Activated CD4-positive, CD25-positive, alpha-beta regulatory T cell treated with anti-CD3 and anti-CD28 coated beads, Interleukin-2, amount 50 U/mL, for 16 hours (primary cell): Measurements from ENCODE around the gene ENTPD8.

Source experiments
- DNase-seq: peaks from one replicate; pipeline ENCODE4 v3.0.0-alpha.2; 2020; ENCODE audit warnings: low read depth, low spot score

ENTPD8 gene

GRCh38 chr9:137441289-137441934, at the start of gene ENTPD8:
Gene ENTPD8, minus strand, starts transcription at chr9:137441357. Its CDS starts 3,072 bp downstream, at chr9:137438285.
- DNase-seq: no peak

- no peak for DNase-seq
Observed at GRCh38 chr9:137490532-137491186, 49.5 kb upstream of the ENTPD8 start.

- no peak for DNase-seq
Observed at GRCh38 chr9:137488906-137489305, 47.7 kb upstream of the ENTPD8 start.

GRCh38 chr9:137488327-137488653, 47.1 kb upstream of the ENTPD8 start:
- no peak for DNase-seq

GRCh38 chr9:137487454-137488326, 46.5 kb upstream of the ENTPD8 start:
- no peak for DNase-seq

GRCh38 chr9:137486545-137487453, 45.6 kb upstream of the ENTPD8 start:
- no peak for DNase-seq

- DNase-seq: no peak
Observed at GRCh38 chr9:137486141-137486490, 45.0 kb upstream of the ENTPD8 start.

GRCh38 chr9:137485343-137486140, 44.4 kb upstream of the ENTPD8 start:
- DNase-seq: no peak

GRCh38 chr9:137484551-137485315, 43.6 kb upstream of the ENTPD8 start:
- no peak for DNase-seq

- no peak for DNase-seq
Observed at GRCh38 chr9:137482094-137482781, 41.1 kb upstream of the ENTPD8 start.

- no peak for DNase-seq
Observed at GRCh38 chr9:137480686-137481683, 39.8 kb upstream of the ENTPD8 start.

GRCh38 chr9:137479892-137480685, 38.9 kb upstream of the ENTPD8 start:
- DNase-seq: no peak

- DNase-seq: no peak
Observed at GRCh38 chr9:137478962-137479861, 38.1 kb upstream of the ENTPD8 start.

GRCh38 chr9:137478613-137478961, 37.4 kb upstream of the ENTPD8 start:
- no peak for DNase-seq

- no peak for DNase-seq
Observed at GRCh38 chr9:137477778-137478612, 36.8 kb upstream of the ENTPD8 start.

- no peak for DNase-seq
Observed at GRCh38 chr9:137476856-137477255, 35.7 kb upstream of the ENTPD8 start.
